ENCODE data around the gene PRLH. TPM values are rescaled to one million over a fixed set of nuclear protein-coding genes. Genes with fewer than 3 reads are reported as not detected.

The PRLH gene
- total and polyA plus RNA-seq, 2 of the 13 experiments (the other 11 are each of a cell fraction or from before 2014, with no cell fraction given), result not detected

DNA sequence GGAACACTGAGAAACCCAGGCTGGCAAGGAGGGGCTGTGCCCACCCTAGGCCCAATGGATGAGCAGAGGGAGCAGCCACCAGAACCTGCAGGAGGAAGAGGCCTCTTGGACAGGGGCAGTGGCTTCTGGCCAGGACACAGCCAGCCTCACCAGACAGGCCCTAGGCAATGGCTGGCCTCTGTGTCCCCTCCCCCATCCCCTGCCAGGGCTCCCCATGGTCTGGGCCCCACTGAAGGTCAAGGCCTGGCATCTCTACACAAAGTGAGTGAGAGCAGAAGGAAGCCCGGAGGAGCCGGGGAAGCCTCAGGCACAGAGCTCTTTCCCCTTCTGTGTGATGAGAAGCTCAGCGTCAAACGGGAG is 6.3 kb downstream of the PRLH start:
- ChIA-PET CTCF (ENCODE audit: low intra/inter-chr PET ratio, low total read pairs) (interaction anchor here (1.2 to 4.9 kb wide), 3 partner anchors 61 to 419 kb away, joined by 3 to 109 read pairs (median 31); no protein-coding TSS in a partner anchor), POLR2A (interaction anchor here (1.2 to 1.6 kb wide), 4 partner anchors 29 to 101 kb away, joined by 3 to 11 read pairs (median 4); no protein-coding TSS in a partner anchor)
- H3K4me2 ChIP-seq (ENCODE audit: low read depth, low read length), result no peak overlapping the region
- in situ Hi-C loops (cut with HindIII; ENCODE audit: extremely low pct_ligation_motif_present, low pct_unique_long_range_greater_than_20kb) (loop anchor here (5.0 kb wide), 2 partner anchors 60 to 415 kb away; no protein-coding TSS in a partner anchor), intact Hi-C loops (cut with micrococcal nuclease; ENCODE audit: unreplicated experiment) (loop anchor here (1.0 to 2.0 kb wide), 5 partner anchors 60 to 418 kb away; no protein-coding TSS in a partner anchor)
- no peak overlapping the region for H3K4me3 ChIP-seq (replicated peaks in 1 of 3; ENCODE audit: insufficient read depth in 1 of 3, low read depth in 2 of 3, low read length in 3 of 3)
- H3K4me1 ChIP-seq (ENCODE audit: insufficient read depth, low read length), result peaks cover 19% of the 10 kb centered on the region
- no peak overlapping the region for H3K9ac ChIP-seq (ENCODE audit: insufficient read depth, low read depth, low read length)
- whole genome bisulfite sequencing (ENCODE audit: low lambda C conversion rate), result 63% methylated on average over 4 of the region's 4 CpGs
- no peak for DNase-seq (ENCODE audit: low spot score)
- no peaks in the 10 kb centered on the region for H4K20me1 ChIP-seq (ENCODE audit: insufficient read depth, low read length)
- no TSS peak for BruUV-seq (replicated peaks)
- no peak overlapping the region for H3K27ac ChIP-seq (ENCODE audit: extremely low read length, insufficient read depth, low read length)
- peak; percentile 31 for ATAC-seq
- no peak overlapping the region for H2AFZ ChIP-seq (ENCODE audit: low read length)
- H3K79me2 ChIP-seq (ENCODE audit: insufficient read depth, low read length), result no peaks in the 10 kb centered on the region
- TF ChIP-seq, protein P1, sequence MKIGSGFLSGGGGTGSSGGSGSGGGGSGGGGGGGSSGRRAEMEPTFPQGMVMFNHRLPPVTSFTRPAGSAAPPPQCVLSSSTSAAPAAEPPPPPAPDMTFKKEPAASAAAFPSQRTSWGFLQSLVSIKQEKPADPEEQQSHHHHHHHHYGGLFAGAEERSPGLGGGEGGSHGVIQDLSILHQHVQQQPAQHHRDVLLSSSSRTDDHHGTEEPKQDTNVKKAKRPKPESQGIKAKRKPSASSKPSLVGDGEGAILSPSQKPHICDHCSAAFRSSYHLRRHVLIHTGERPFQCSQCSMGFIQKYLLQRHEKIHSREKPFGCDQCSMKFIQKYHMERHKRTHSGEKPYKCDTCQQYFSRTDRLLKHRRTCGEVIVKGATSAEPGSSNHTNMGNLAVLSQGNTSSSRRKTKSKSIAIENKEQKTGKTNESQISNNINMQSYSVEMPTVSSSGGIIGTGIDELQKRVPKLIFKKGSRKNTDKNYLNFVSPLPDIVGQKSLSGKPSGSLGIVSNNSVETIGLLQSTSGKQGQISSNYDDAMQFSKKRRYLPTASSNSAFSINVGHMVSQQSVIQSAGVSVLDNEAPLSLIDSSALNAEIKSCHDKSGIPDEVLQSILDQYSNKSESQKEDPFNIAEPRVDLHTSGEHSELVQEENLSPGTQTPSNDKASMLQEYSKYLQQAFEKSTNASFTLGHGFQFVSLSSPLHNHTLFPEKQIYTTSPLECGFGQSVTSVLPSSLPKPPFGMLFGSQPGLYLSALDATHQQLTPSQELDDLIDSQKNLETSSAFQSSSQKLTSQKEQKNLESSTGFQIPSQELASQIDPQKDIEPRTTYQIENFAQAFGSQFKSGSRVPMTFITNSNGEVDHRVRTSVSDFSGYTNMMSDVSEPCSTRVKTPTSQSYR (CRISPR knock-in tag; IDR thresholded peaks at IDR 0.05; ENCODE audit: borderline replicate concordance), result peak; percentile 82
- TF ChIP-seq ZNF33B (CRISPR knock-in tag; IDR thresholded peaks at IDR 0.05), result no peak
- 0 out of 4 replicates have a peak, but pooled peaks of 1 of the 2 experiments have one; percentile 15 for TF ChIP-seq POLR2A (IDR thresholded peaks at IDR 0.05; ENCODE audit: insufficient read depth in 1 of 2, low read depth in 2 of 2, low read length in 2 of 2)
- peak; percentile 31 for TF ChIP-seq POLR2G (IDR thresholded peaks at IDR 0.05; ENCODE audit: low read depth, low read length)
- TF ChIP-seq SATB2 (CRISPR knock-in tag; IDR thresholded peaks at IDR 0.05), result no peak
- no peak for TF ChIP-seq NR2F6 (IDR thresholded peaks at IDR 0.05)
- 0 out of 2 replicates have a peak, but pooled peaks have one; percentile 15 for TF ChIP-seq NR2F6 (CRISPR knock-in tag; IDR thresholded peaks at IDR 0.05)
- no peak for TF ChIP-seq ZSCAN5A (CRISPR knock-in tag; IDR thresholded peaks at IDR 0.05; ENCODE audit: borderline replicate concordance)
- no peak for TF ChIP-seq ZSCAN12 (CRISPR knock-in tag; IDR thresholded peaks at IDR 0.05)
- no peak for FAIRE-seq
- peaks cover 4 to 16% of the 10 kb centered on the region in 2 experiments for H3K36me3 ChIP-seq (replicated peaks in 1 of 2; ENCODE audit: control insufficient read depth in 1 of 2, insufficient read depth in 2 of 2, low read length in 2 of 2)
- peaks cover 0 to 13% of the 10 kb centered on the region in 2 experiments; a peak in 3 of 5 replicates for H3K27me3 ChIP-seq (ENCODE audit: control insufficient read depth in 1 of 2, insufficient read depth in 2 of 2, low read length in 2 of 2)
- H3K9me3 ChIP-seq (ENCODE audit: low read length), result no peaks in the 10 kb centered on the region
